Uterus (tissue), 4 donors: ENCODE results near the gene MED17. TPM values are rescaled to one million over a fixed set of nuclear protein-coding genes. Genes with fewer than 3 reads are reported as not detected.

Experiments used
- DNase-seq, 2 donors: peaks; one replicate each; pipeline ENCODE4 v3.0.0-alpha.2; 2019 to 2020
- H3K27ac ChIP-seq, 2 donors: fragments of 200-600 bp; sonication (generic); 1 replicate in 1 of 2; 2 replicates in 1 of 2; pipeline ENCODE4 v1.5.1; 2016 to 2018
- H3K27me3 ChIP-seq, 2 donors: fragments of 200-600 bp; sonication (generic); one replicate each; pipeline ENCODE4 v1.5.1; 2018 to 2019; ENCODE audit warnings: control low read depth in 1 of 2
- H3K36me3 ChIP-seq, 2 donors: fragments of 200-600 bp; sonication (generic); one replicate each; pipeline ENCODE4 v1.5.1; 2019; ENCODE audit warnings: control low read depth in 1 of 2
- H3K4me1 ChIP-seq, 2 donors: fragments of 200-600 bp; sonication (generic); one replicate each; pipeline ENCODE4 v1.5.1; 2018 to 2019; ENCODE audit warnings: control low read depth in 1 of 2
- H3K4me3 ChIP-seq, 2 donors: fragments of 200-600 bp; sonication (generic); 1 replicate in 1 of 2; 2 replicates in 1 of 2; pipeline ENCODE4 v1.5.1; 2018 to 2019; ENCODE audit warnings: mild to moderate bottlenecking in 1 of 2
- H3K9me3 ChIP-seq, 2 donors: fragments of 200-600 bp; sonication (generic); one replicate each; pipeline ENCODE4 v1.5.1; 2019; ENCODE audit warnings: control low read depth in 1 of 2
- CTCF ChIP-seq, 4 experiments: fragments of 200-600 bp in 2 of 4; fragments of 450-650 bp in 2 of 4; sonication (generic) in 2 of 4; IDR thresholded peaks; one replicate each; pipeline ENCODE4 v1.5.1; 2016 to 2019; ENCODE audit warnings: antibody characterized with exemption in 4 of 4, mild to moderate bottlenecking in 2 of 4, moderate library complexity in 1 of 4
- POLR2A ChIP-seq, 2 donors: fragments of 450-650 bp; IDR thresholded peaks; one replicate each; pipeline ENCODE4 v1.6.1; 2016; ENCODE audit warnings: antibody characterized with exemption in 2 of 2, mild to moderate bottlenecking in 1 of 2, moderate library complexity in 1 of 2
- intact Hi-C: fragments of 100-400 bp; cut with DNase I; formaldehyde crosslinking; loops from one replicate; pipeline ENCODE4 v1.15.1; 2023; ENCODE audit warnings: low total_unique reads
- total RNA-seq, 4 donors: library from RNA; depleted of rRNA in 3 of 4; stranded (reverse); fragments of >200 nt in 3 of 4; gene quantifications; one replicate each; pipeline versions ENCODE4 v1.1.0 to v1.2.4, GENCODE V29; 2014 to 2023
- donor health status: DM: yes; HTN: yes; CAD: no.

MED17 gene
- total RNA-seq, 4 donors from 2014 or later: 35.1 to 64.8 (median 56.4) TPM

- intact Hi-C loops: no loop called here
- H3K4me1 ChIP-seq: no peaks in the 10 kb centered on the region
These were observed 37.5 kb downstream of the MED17 start for GRCh38 chr11:93821617-93822016.

GRCh38 chr11:93822359-93822758 lies 38.3 kb downstream of the MED17 start:
- H3K27ac ChIP-seq: no peak overlapping the region
- H3K4me3 ChIP-seq: no peak overlapping the region
- H3K36me3 ChIP-seq: no peaks in the 10 kb centered on the region
- DNase-seq: no peak
- intact Hi-C loops: no loop called here
- no peaks in the 10 kb centered on the region for H3K4me1 ChIP-seq
- H3K27me3 ChIP-seq: no peaks in the 10 kb centered on the region
- no peaks in the 10 kb centered on the region for H3K9me3 ChIP-seq
- TF ChIP-seq POLR2A (IDR thresholded peaks at IDR 0.05): no peak
- no peak for TF ChIP-seq CTCF (IDR thresholded peaks at IDR 0.05)

More at GRCh38 chr11:93821617-93822016, 37.5 kb downstream of the MED17 start:
- H3K4me3 ChIP-seq: no peak overlapping the region
- no peaks in the 10 kb centered on the region for H3K9me3 ChIP-seq
- no peaks in the 10 kb centered on the region for H3K36me3 ChIP-seq
- no peaks in the 10 kb centered on the region for H3K27me3 ChIP-seq
- no peak for TF ChIP-seq POLR2A (IDR thresholded peaks at IDR 0.05)
- TF ChIP-seq CTCF (IDR thresholded peaks at IDR 0.05): no peak
- DNase-seq: no peak
- no peak overlapping the region for H3K27ac ChIP-seq

DNA sequence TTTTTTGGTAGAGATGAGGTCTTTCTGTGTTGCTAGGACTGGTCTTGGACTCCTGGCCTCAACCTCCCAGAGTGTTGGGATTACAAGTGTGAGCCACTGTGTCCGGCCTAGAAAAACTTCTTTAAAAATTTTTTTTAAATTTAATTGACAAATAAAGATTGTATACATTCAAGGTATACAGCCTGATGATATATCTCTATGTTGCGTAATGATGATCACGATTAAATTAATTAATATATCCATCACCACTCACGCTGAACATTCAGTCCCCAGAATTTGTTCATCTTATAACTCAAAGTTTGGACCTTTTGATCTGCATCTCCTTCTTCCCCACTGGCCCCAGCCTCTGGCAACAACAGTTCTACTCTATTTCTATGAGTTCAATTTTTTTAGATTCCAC lies 39.1 kb downstream of the MED17 start:
- Histone ChIP-seq H3K4me3 (no peak overlapping the region), H3K9me3 (no peaks in the 10 kb centered on the region), H3K36me3 (no peaks in the 10 kb centered on the region), H3K4me1 (no peaks in the 10 kb centered on the region), H3K27ac (no peak overlapping the region), H3K27me3 (no peaks in the 10 kb centered on the region)
- no peak for DNase-seq
- intact Hi-C loops: no loop called here
- TF ChIP-seq POLR2A (IDR thresholded peaks at IDR 0.05) (no peak), CTCF (IDR thresholded peaks at IDR 0.05) (no peak)

- DNase-seq: no peak
These were observed 43.3 kb downstream of the MED17 start for GRCh38 chr11:93827363-93827762.

DNA sequence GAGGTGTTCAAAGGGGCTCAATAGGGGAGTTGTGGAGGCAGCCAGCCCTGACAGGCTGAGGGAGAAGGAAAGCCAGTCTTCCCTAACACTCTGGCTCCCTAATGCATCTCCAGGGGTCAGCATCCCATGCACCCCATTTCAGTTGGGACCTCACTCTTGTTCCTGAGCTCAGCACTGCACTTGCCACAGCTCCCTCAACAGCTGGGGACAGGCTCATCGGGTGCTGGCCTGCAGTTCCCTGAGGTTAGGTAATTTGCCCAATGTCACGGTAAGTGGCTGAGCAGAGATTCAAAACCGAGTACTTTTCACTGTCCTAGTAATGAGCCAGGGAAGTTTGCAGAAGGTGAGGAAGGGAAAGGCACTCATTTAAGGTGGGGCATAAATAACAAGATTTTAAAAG lies 45.5 kb downstream of the MED17 start:
- intact Hi-C loops: no loop called here
- Histone ChIP-seq H3K27me3 (no peaks in the 10 kb centered on the region), H3K9me3 (no peaks in the 10 kb centered on the region), H3K27ac (no peak overlapping the region), H3K4me3 (no peak overlapping the region), H3K36me3 (no peaks in the 10 kb centered on the region), H3K4me1 (no peaks in the 10 kb centered on the region)
- no peak for TF ChIP-seq CTCF (IDR thresholded peaks at IDR 0.05)
- no peak for TF ChIP-seq POLR2A (IDR thresholded peaks at IDR 0.05)
- no peak for DNase-seq

More at GRCh38 chr11:93827363-93827762, 43.3 kb downstream of the MED17 start:
- TF ChIP-seq POLR2A (IDR thresholded peaks at IDR 0.05) (no peak), CTCF (IDR thresholded peaks at IDR 0.05) (no peak)
- no peaks in the 10 kb centered on the region for H3K9me3 ChIP-seq
- H3K4me3 ChIP-seq: no peak overlapping the region
- no peaks in the 10 kb centered on the region for H3K36me3 ChIP-seq
- no peaks in the 10 kb centered on the region for H3K4me1 ChIP-seq
- intact Hi-C loops: no loop called here
- no peak overlapping the region for H3K27ac ChIP-seq
- no peaks in the 10 kb centered on the region for H3K27me3 ChIP-seq
